Aorta (tissue), 5 donors: Measurements from ENCODE around the gene SULT1A3. TPM values are rescaled to one million over a fixed set of nuclear protein-coding genes. Genes with fewer than 3 reads are reported as not detected.
"Not testable (repeated sequence)": the region's sequence is repeated elsewhere in the genome, so short reads cannot be mapped to it uniquely, and the experiment has no call there.

ENCODE experiments used
- ATAC-seq: fragments of 200-7000 bp; cut with Tn5 transposase; one replicate; pipeline ENCODE4 v1.9.1; 2022; ENCODE audit warnings: moderate library complexity; ENCODE audit not compliant: low FRiP score
- DNase-seq, 2 donors: peaks; one replicate each; pipeline ENCODE4 v3.0.0-alpha.2; 2020
- H3K27ac ChIP-seq, 2 donors: one replicate each; pipeline ENCODE4 v1.5.1; 2013; ENCODE audit warnings: low read length in 2 of 2, mild to moderate bottlenecking in 2 of 2, moderate library complexity in 2 of 2, control low read depth in 1 of 2, inconsistent platforms in 1 of 2, low read depth in 1 of 2
- H3K27me3 ChIP-seq, 2 donors: one replicate each; pipeline ENCODE4 v1.6.1; 2013; ENCODE audit warnings: control low read depth in 1 of 2, low read length in 1 of 2, mild to moderate bottlenecking in 1 of 2, moderate library complexity in 1 of 2; ENCODE audit not compliant: insufficient read depth in 2 of 2, control insufficient read depth in 1 of 2
- H3K36me3 ChIP-seq, 2 donors: one replicate each; pipeline ENCODE4 v1.6.1; 2013; ENCODE audit warnings: control low read depth in 1 of 2, low read length in 1 of 2, mild to moderate bottlenecking in 1 of 2; ENCODE audit not compliant: insufficient read depth in 2 of 2, control insufficient read depth in 1 of 2
- H3K4me1 ChIP-seq, 2 donors: one replicate each; pipeline ENCODE4 v1.6.1; 2013; ENCODE audit warnings: low read length in 2 of 2, control low read depth in 1 of 2, mild to moderate bottlenecking in 1 of 2, moderate library complexity in 1 of 2; ENCODE audit not compliant: insufficient read depth in 2 of 2, control insufficient read depth in 1 of 2
- H3K4me3 ChIP-seq, 2 donors: one replicate each; pipeline ENCODE4 v1.5.1; 2013; ENCODE audit warnings: low read length in 2 of 2, control low read depth in 1 of 2, mild to moderate bottlenecking in 1 of 2
- H3K9me3 ChIP-seq: one replicate; pipeline ENCODE4 v1.6.1; 2013; ENCODE audit warnings: mild to moderate bottlenecking, low read length; ENCODE audit not compliant: control insufficient read depth
- WGBS, 2 donors: extraction: QIAGEN DNeasy Blood & Tissue Kit; methylation state at CpG; one replicate each; pipeline ENCODE4 v1.1.7; 2013; 5-methylcytosine and 5-hydroxymethylcytosine counted together
- intact Hi-C, 2 donors: fragments of 100-400 bp; cut with DNase I; formaldehyde crosslinking; loops; one replicate each; pipeline versions ENCODE4 v1.14.2 to v1.15.0; 2022
- polyA plus RNA-seq, 2 donors: library from polyadenylated mRNA; stranded (reverse); fragments of 200-250 nt; gene quantifications; one replicate each; pipeline ENCODE4 v1.2.3, GENCODE V29; 2013
- total RNA-seq, 2 donors: library from RNA; stranded (reverse); fragmentation: NEBNext Ultra II Directional; extraction: Animal tissue kit (Norgen Biotek cat#: 25700); gene quantifications; one replicate each; pipeline ENCODE4 v1.2.1, GENCODE V29; 2021
- donor health status: healthy with polysubstance abuse.
- donor health status: Bipolar disorder and iron deficiency.
- donor health status: DM: no; HTN: no; CAD: no.
- donor health status: DM: no; HTN: no; CAD: no.
- donor health status: DM: yes; HTN: yes; CAD: no.

The SULT1A3 gene
- total and polyA plus RNA-seq, 4 donors, result 6.6 to 91.1 (median 24.7) TPM

DNA sequence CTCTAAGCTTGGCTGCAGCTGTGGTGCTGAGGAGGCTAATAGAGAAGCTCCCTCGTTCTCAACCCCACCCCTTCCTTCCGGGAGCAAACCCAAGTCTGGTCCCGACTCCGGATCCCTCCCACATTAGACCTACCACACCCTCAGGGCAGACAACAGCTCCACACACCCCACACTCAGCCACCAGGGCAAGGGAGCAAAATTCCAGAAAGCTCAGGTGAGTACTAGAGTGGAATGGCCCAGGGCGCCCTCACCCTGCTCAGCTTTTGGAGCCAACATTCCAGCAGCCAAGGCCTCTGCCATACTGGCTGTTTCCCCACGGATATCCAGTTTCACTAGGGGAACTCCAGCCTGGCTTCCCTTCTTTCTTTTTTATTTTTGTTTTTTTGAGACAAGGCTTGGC lies 10.0 kb downstream of the SULT1A3 start:
- DNase-seq, result peak; percentile 61 to 79
- WGBS, 2 donors, result 2% methylated on average over 4 of the region's 6 CpGs
- intact Hi-C loops, H3K36me3 ChIP-seq, H3K4me3 ChIP-seq, H3K27ac ChIP-seq, H3K9me3 ChIP-seq, H3K4me1 ChIP-seq, H3K27me3 ChIP-seq: not testable (repeated sequence)
- ATAC-seq, result peak; percentile 74

DNA sequence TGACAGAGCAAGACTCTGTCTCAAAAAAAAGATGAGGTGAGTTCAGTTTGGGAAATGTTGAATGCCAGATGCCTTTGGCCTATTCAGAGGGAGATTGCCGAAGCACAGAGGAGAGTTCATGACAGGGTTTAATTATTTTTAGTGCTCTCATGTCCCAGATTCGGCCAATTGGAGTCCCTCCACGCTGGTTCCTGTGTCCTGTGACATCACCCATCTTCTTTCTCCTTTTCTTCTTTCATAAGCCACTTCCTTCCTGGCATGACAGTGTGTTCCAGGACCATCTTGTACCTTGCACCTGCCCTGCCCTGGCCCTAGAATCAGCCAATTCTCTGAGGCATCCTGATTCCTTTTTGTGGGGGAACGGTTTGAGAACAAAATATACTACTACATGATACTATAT lies 12.4 kb downstream of the SULT1A3 start:
- ATAC-seq, H3K4me3 ChIP-seq, H3K27ac ChIP-seq, H3K4me1 ChIP-seq, H3K36me3 ChIP-seq, H3K27me3 ChIP-seq, intact Hi-C loops, H3K9me3 ChIP-seq, DNase-seq: not testable (repeated sequence)
- no CpG with 5 or more reads among the region's 4 CpGs for WGBS, 2 donors

DNA sequence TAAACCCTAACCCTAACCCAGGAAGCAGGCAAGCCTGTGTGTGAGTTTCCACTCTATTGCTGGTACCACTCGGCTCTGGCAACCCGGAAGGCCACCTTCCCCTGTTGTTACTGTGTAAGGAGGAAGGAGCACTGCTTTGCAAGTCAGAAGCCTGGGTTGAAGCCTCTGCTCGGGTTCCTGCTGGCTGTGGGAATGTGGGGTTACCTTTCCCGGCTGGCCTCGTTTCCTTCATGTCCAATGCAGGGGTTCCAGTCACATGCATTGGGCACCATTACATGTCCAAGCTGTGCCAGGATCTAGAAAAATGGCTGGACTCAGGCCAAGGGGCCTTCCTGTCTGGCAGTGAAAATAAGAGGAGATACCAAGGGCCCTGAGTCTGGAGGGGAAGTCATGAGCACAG lies 18.0 kb downstream of the SULT1A3 start:
- H3K4me3 ChIP-seq, H3K9me3 ChIP-seq, H3K36me3 ChIP-seq, ATAC-seq, H3K27ac ChIP-seq, H3K4me1 ChIP-seq, H3K27me3 ChIP-seq, intact Hi-C loops: not testable (repeated sequence)
- WGBS, 2 donors, result 59 to 62% methylated on average over 3 of the region's 5 CpGs
- peak; percentile 30 to 42 for DNase-seq

DNA sequence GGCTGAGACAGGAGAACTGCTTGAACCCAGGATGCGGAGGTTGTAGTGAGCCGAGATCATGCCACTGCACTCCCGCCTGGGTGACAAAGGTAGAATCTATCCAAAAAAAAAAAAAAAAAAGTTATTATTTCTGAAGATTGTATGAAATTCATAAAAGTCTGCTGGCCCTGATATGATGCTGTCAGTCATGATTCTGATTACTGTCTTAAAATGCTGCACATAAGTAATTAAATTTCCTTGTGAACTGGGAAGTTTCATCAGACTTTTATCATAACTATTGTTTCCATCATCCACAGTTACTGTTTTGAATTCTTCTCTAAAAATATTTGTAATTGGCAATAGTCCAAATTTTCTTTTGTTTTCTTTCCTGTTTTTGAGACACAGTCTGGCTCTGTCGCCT lies 49.3 kb downstream of the SULT1A3 start, which contains the start of gene NPIPB13:
TSS of gene NPIPB13 (minus strand) at position 101 of the 400 bp plus-strand sequence. CDS start 2,906 bp downstream, outside the sequence.
- H3K27ac ChIP-seq, H3K27me3 ChIP-seq, intact Hi-C loops, H3K4me3 ChIP-seq, DNase-seq, H3K4me1 ChIP-seq, ATAC-seq, H3K9me3 ChIP-seq, H3K36me3 ChIP-seq: not testable (repeated sequence)
- no CpG with 5 or more reads among the region's 4 CpGs for WGBS, 2 donors

Other genes with a start within 250 kb of the SULT1A3 start
- gene TMEM219, start 237.2 kb upstream of the SULT1A3 start, total RNA-seq, result 100 to 1,000 TPM in 1 of 2 donors, 10 to 100 TPM in 1; 88.0 to 115 TPM
- 100 to 1,000 TPM; 189 to 244 TPM for gene TMEM219, start 237.2 kb upstream of the SULT1A3 start, polyA plus RNA-seq
- gene TAOK2, start 225.4 kb upstream of the SULT1A3 start, total RNA-seq, result 10 to 100 TPM; 37.5 to 57.7 TPM
- 10 to 100 TPM in 1 of 2 donors, 1 to 10 TPM in 1; 7.6 to 24.2 TPM for gene TAOK2, start 225.4 kb upstream of the SULT1A3 start, polyA plus RNA-seq
- gene HIRIP3, start 203.6 kb upstream of the SULT1A3 start, total RNA-seq, result 1 to 10 TPM; 7.9 to 8.8 TPM
- gene HIRIP3, start 203.6 kb upstream of the SULT1A3 start, polyA plus RNA-seq, result 10 to 100 TPM; 13.3 to 23.6 TPM
- 10 to 100 TPM; 46.1 to 73.1 TPM for gene INO80E, start 203.0 kb upstream of the SULT1A3 start, total RNA-seq
- gene INO80E, start 203.0 kb upstream of the SULT1A3 start, polyA plus RNA-seq, result 100 to 1,000 TPM in 1 of 2 donors, 10 to 100 TPM in 1; 51.0 to 108 TPM
- gene DOC2A, start 188.2 kb upstream of the SULT1A3 start, total RNA-seq, result 1 to 10 TPM in 1 of 2 donors, under 1 TPM in 1; 0.23 to 1.8 TPM
- gene DOC2A, start 188.2 kb upstream of the SULT1A3 start, polyA plus RNA-seq, result under 1 TPM in 1 of 2 donors, not detected in 1; 0.08 TPM
- gene C16orf92, start 176.1 kb upstream of the SULT1A3 start, total RNA-seq, result not detected
- gene C16orf92, start 176.1 kb upstream of the SULT1A3 start, polyA plus RNA-seq, result not detected
- not detected for gene TLCD3B, start 168.0 kb upstream of the SULT1A3 start, total RNA-seq
- not detected for gene TLCD3B, start 168.0 kb upstream of the SULT1A3 start, polyA plus RNA-seq
- 100 to 1,000 TPM; 791 to 861 TPM for gene ALDOA, start 133.5 kb upstream of the SULT1A3 start, total RNA-seq
- 100 to 1,000 TPM; 494 to 621 TPM for gene ALDOA, start 133.5 kb upstream of the SULT1A3 start, polyA plus RNA-seq
- 10 to 100 TPM; 50.2 to 51.0 TPM for gene PPP4C, start 123.3 kb upstream of the SULT1A3 start, total RNA-seq
- 10 to 100 TPM; 58.0 to 70.3 TPM for gene PPP4C, start 123.3 kb upstream of the SULT1A3 start, polyA plus RNA-seq
- gene TBX6, start 107.3 kb upstream of the SULT1A3 start, total RNA-seq, result 1 to 10 TPM in 1 of 2 donors, under 1 TPM in 1; 0.62 to 1.4 TPM
- 1 to 10 TPM in 1 of 2 donors, not detected in 1; 1.7 TPM for gene TBX6, start 107.3 kb upstream of the SULT1A3 start, polyA plus RNA-seq
- 10 to 100 TPM; 66.0 to 90.3 TPM for gene YPEL3, start 103.0 kb upstream of the SULT1A3 start, total RNA-seq
- gene YPEL3, start 103.0 kb upstream of the SULT1A3 start, polyA plus RNA-seq, result 100 to 1,000 TPM in 1 of 2 donors, 10 to 100 TPM in 1; 94.2 to 240 TPM
- gene GDPD3, start 85.7 kb upstream of the SULT1A3 start, total RNA-seq, result 10 to 100 TPM in 1 of 2 donors, 1 to 10 TPM in 1; 6.0 to 18.1 TPM
- 10 to 100 TPM in 1 of 2 donors, 1 to 10 TPM in 1; 2.1 to 22.8 TPM for gene GDPD3, start 85.7 kb upstream of the SULT1A3 start, polyA plus RNA-seq
- gene MAPK3, start 76.0 kb upstream of the SULT1A3 start, total RNA-seq, result 100 to 1,000 TPM in 1 of 2 donors, 10 to 100 TPM in 1; 95.0 to 138 TPM
- gene MAPK3, start 76.0 kb upstream of the SULT1A3 start, polyA plus RNA-seq, result 100 to 1,000 TPM; 110 to 135 TPM
- 10 to 100 TPM; 38.4 to 42.8 TPM for gene CORO1A, start 15.7 kb upstream of the SULT1A3 start, total RNA-seq
- gene CORO1A, start 15.7 kb upstream of the SULT1A3 start, polyA plus RNA-seq, result 10 to 100 TPM; 12.8 to 48.2 TPM
- 10 to 100 TPM; 31.3 to 52.1 TPM for gene BOLA2B, start 5.6 kb upstream of the SULT1A3 start, total RNA-seq
- gene BOLA2B, start 5.6 kb upstream of the SULT1A3 start, polyA plus RNA-seq, result 100 to 1,000 TPM in 1 of 2 donors, 10 to 100 TPM in 1; 81.6 to 145 TPM
- gene SLX1A, start 5.4 kb upstream of the SULT1A3 start, total RNA-seq, result 10 to 100 TPM; 19.8 to 38.9 TPM
- 10 to 100 TPM; 23.4 to 66.6 TPM for gene SLX1A, start 5.4 kb upstream of the SULT1A3 start, polyA plus RNA-seq
- 10 to 100 TPM; 19.5 to 25.8 TPM for gene NPIPB13, start 49.2 kb downstream of the SULT1A3 start, total RNA-seq
- 1 to 10 TPM in 1 of 2 donors, under 1 TPM in 1; 0.13 to 8.5 TPM for gene NPIPB13, start 49.2 kb downstream of the SULT1A3 start, polyA plus RNA-seq
- gene CD2BP2, start 156.1 kb downstream of the SULT1A3 start, total RNA-seq, result 10 to 100 TPM; 42.6 to 51.3 TPM
- 10 to 100 TPM; 23.4 to 51.1 TPM for gene CD2BP2, start 156.1 kb downstream of the SULT1A3 start, polyA plus RNA-seq
- gene TBC1D10B, start 171.2 kb downstream of the SULT1A3 start, total RNA-seq, result 10 to 100 TPM; 30.7 to 38.0 TPM
- gene TBC1D10B, start 171.2 kb downstream of the SULT1A3 start, polyA plus RNA-seq, result 10 to 100 TPM; 10.3 to 22.2 TPM
- not detected for gene MYL11, start 175.5 kb downstream of the SULT1A3 start, total RNA-seq
- gene MYL11, start 175.5 kb downstream of the SULT1A3 start, polyA plus RNA-seq, result under 1 TPM in 1 of 2 donors, not detected in 1; 0.26 TPM
- 1 to 10 TPM; 2.8 to 6.1 TPM for gene SEPTIN1, start 183.3 kb downstream of the SULT1A3 start, total RNA-seq
- 1 to 10 TPM; 1.0 to 2.6 TPM for gene SEPTIN1, start 183.3 kb downstream of the SULT1A3 start, polyA plus RNA-seq
- 1 to 10 TPM; 6.2 to 7.4 TPM for gene ZNF48, start 196.2 kb downstream of the SULT1A3 start, total RNA-seq
- 1 to 10 TPM; 3.4 to 4.9 TPM for gene ZNF48, start 196.2 kb downstream of the SULT1A3 start, polyA plus RNA-seq
- gene ZNF771, start 208.4 kb downstream of the SULT1A3 start, total RNA-seq, result 1 to 10 TPM; 6.3 to 7.4 TPM
- gene ZNF771, start 208.4 kb downstream of the SULT1A3 start, polyA plus RNA-seq, result 10 to 100 TPM; 11.4 to 20.5 TPM
- gene DCTPP1, start 230.8 kb downstream of the SULT1A3 start, total RNA-seq, result 10 to 100 TPM; 18.2 to 19.7 TPM
- 10 to 100 TPM; 16.6 to 36.3 TPM for gene DCTPP1, start 230.8 kb downstream of the SULT1A3 start, polyA plus RNA-seq
- 10 to 100 TPM; 25.1 to 29.3 TPM for gene SEPHS2, start 246.6 kb downstream of the SULT1A3 start, total RNA-seq
- gene SEPHS2, start 246.6 kb downstream of the SULT1A3 start, polyA plus RNA-seq, result 10 to 100 TPM; 25.2 to 52.3 TPM